ENCODE results near the gene UBE4B. TPM values are rescaled to one million over a fixed set of nuclear protein-coding genes. Genes with fewer than 3 reads are reported as not detected.

Gene UBE4B
- total and polyA plus RNA-seq, 9 of the 15 experiments (the other 6 are each of a cell fraction or from before 2014, with no cell fraction given) = 11.7 to 73.7 (median 40.1) TPM

DNA sequence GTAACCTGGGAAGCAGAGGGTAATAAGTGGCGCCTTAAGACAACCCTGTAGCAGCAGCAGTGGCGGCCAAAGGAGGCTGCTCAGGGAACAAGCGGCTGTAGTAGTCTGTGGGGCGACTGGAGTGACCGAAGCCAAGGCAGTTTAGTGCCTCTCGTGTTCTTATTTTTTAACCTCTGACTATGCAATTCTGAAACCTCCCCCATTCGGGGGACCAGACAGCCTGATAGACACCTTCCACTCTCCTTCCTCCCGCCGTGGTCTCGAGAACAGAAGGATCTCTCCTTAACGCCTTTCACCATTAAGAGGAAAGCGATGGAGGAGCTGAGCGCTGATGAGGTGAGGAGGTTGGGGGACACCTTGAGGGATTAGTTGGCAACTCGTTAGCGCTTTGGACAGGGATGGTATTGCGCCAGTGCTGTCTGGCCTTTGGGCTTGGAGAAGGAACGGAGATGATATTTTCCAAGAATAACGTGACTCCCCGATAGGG lies 644 bp downstream of the UBE4B start:
- ChIA-PET POLR2A (interaction anchor here (0.7 to 3.6 kb wide), 11 partner anchors 9 to 123 kb away, joined by 3 to 31 read pairs (median 3); partner anchors contain the start of genes LZIC and NMNAT1), CTCF (ENCODE audit: low intra/inter-chr PET ratio) (interaction anchor here (0.7 to 1.9 kb wide), 4 partner anchors 83 to 166 kb away, joined by 3 to 9 read pairs (median 4); partner anchors contain the start of genes LZIC and NMNAT1)
- in situ Hi-C loops (cut with MboI) (no loop called here), intact Hi-C loops (cut with micrococcal nuclease) (loop anchor here (10.0 kb wide), 1 partner anchor 391 kb away; no protein-coding TSS in a partner anchor)
- WGBS (ENCODE audit: insufficient coverage, low coverage, missing lambda C conversion rate) = under 1% methylated on average over 19 of the region's 19 CpGs
- H3K9ac ChIP-seq (ENCODE audit: insufficient read depth in 1 of 2, low read depth in 2 of 2, low read length in 2 of 2) = peak overlapping the region; percentile 84 to 97
- ATAC-seq (peak; percentile 57), FAIRE-seq (peak; percentile 73), DNase-seq (ENCODE audit: extremely low read depth in 1 of 4, low spot score in 3 of 4) (peak in 3 of 4 experiments; percentile 55 to 78 (median 57))
- H3K27ac ChIP-seq (ENCODE audit: extremely low read depth, low read depth, low read length) = peak overlapping the region; percentile 97
- BruUV-seq (replicated peaks) = no TSS peak
- H3K9me1 ChIP-seq (ENCODE audit: control insufficient read depth, insufficient read depth, low read length) = no peaks in the 10 kb centered on the region
- peak overlapping the region; percentile 99 for H3K4me2 ChIP-seq (ENCODE audit: insufficient read depth, low read length)
- no peaks in the 10 kb centered on the region for H3K9me3 ChIP-seq (replicated peaks; ENCODE audit: control insufficient read depth, insufficient read depth, low read depth, low read length)
- H3K36me3 ChIP-seq (ENCODE audit: control insufficient read depth, insufficient read depth, low read length) = peaks cover 18% of the 10 kb centered on the region; the same call in 2 of the 3 replicates
- peaks cover 52% of the 10 kb centered on the region for H3K79me2 ChIP-seq (ENCODE audit: control insufficient read depth, insufficient read depth, low read length)
- peak overlapping the region; percentile 62 for H3K4me3 ChIP-seq
- peaks cover 3 to 14% of the 10 kb centered on the region in 2 experiments; a peak in 2 of 5 replicates for H3K4me1 ChIP-seq (replicated peaks in 1 of 2; ENCODE audit: control insufficient read depth in 2 of 2, insufficient read depth in 2 of 2, low read length in 2 of 2)
- no peaks in the 10 kb centered on the region for H3K27me3 ChIP-seq (ENCODE audit: control insufficient read depth in 2 of 2, insufficient read depth in 2 of 2, low read length in 2 of 2)
- H2AFZ ChIP-seq (ENCODE audit: low read depth, low read length) = peak overlapping the region; percentile 90
- H4K20me1 ChIP-seq (replicated peaks; ENCODE audit: control insufficient read depth, insufficient read depth, low read length) = no peaks in the 10 kb centered on the region
- TF ChIP-seq, protein P1, sequence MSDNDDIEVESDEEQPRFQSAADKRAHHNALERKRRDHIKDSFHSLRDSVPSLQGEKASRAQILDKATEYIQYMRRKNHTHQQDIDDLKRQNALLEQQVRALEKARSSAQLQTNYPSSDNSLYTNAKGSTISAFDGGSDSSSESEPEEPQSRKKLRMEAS (CRISPR knock-in tag; IDR thresholded peaks at IDR 0.05) = peak; percentile 62; the same call in 1 of the 2 replicates
- TF ChIP-seq ZBTB43 (CRISPR knock-in tag; IDR thresholded peaks at IDR 0.05) (0 out of 2 replicates have a peak, but pooled peaks have one; percentile 61), ZNF175 (CRISPR knock-in tag; IDR thresholded peaks at IDR 0.05; ENCODE audit: low read depth) (no peak), ZNF589 (CRISPR knock-in tag; IDR thresholded peaks at IDR 0.05; ENCODE audit: low read depth) (0 out of 2 replicates have a peak, but pooled peaks have one; percentile 49), ZNF766 (CRISPR knock-in tag; conservative IDR thresholded peaks at IDR 0.05) (peak; percentile 73; the same call in 1 of the 2 replicates), MYC (IDR thresholded peaks at IDR 0.05; ENCODE audit: low read depth, low read length) (peak; percentile 2; the same call in 1 of the 2 replicates), MYC (CRISPR knock-in tag; IDR thresholded peaks at IDR 0.05; ENCODE audit: borderline replicate concordance, low read depth) (peak; percentile 9; the same call in 1 of the 2 replicates), PCBP2 (IDR thresholded peaks at IDR 0.05; ENCODE audit: low read depth, low read length, poor library complexity, severe bottlenecking) (no peak), ZFPM2 (CRISPR knock-in tag; IDR thresholded peaks at IDR 0.05) (peak; percentile 13; the same call in 1 of the 2 replicates), TFAM (CRISPR knock-in tag; conservative IDR thresholded peaks at IDR 0.05) (no peak), SUPT5H (IDR thresholded peaks at IDR 0.05) (peak; percentile 17; the same call in 1 of the 2 replicates)

Measured in K562 (cell line).